GM21390 (cell line): ENCODE results near the gene ADAM11.
"Not testable (repeated sequence)": the region's sequence is repeated elsewhere in the genome, so short reads cannot be mapped to it uniquely, and the experiment has no call there.

Experiments used
- ATAC-seq: cut with Tn5 transposase; IDR thresholded peaks from one replicate; pipeline ENCODE4 v1.9.1; 2021; ENCODE audit not compliant: unreplicated experiment

ADAM11 gene

GRCh38 chr17:44758414-44759085 is at the start of gene ADAM11:
Gene ADAM11, plus strand, starts transcription at chr17:44758988. Its CDS starts 212 bp downstream, at chr17:44759200.
- ATAC-seq, result no peak

DNA sequence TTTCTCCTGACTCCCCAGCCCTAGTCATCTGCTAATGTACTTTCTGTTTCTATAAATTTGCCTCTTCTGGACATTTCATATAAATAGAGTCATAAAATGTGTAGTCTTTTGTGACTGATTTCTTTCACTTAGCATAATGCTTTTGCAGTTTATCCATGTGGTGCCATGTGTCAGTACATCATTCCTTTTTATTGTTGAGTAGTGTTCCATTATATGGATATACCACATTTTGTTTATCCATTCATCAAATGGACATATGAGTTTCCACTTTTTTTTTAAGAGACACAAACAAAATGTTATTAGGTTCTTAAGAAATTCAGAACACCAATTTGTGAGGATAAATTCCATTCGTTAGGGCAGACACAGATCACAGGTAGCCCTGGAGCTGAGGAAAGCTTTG is 39.3 kb upstream of the ADAM11 start:
- ATAC-seq, result no peak

DNA sequence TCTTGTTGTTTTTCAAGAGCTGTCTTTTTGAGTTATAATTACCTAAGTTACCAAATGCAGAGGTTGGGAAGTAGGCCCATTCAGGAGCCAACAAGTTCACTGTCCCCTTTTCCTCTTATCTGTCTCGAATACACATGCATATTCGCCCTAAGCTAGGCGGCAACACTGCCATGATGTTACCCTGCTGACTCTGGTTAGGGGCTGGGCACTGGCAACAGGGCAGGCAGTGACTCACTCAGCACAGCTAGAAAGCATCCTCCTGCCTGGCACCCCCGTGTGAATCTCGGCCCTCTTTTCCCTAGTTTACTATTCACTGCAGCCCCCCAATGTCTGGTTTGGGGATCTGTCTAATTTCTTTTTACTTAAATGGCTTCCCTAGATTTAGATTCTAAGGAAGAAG is 36.5 kb upstream of the ADAM11 start:
- ATAC-seq, result no peak

- not testable (repeated sequence) for ATAC-seq
Observed at GRCh38 chr17:44726121-44726520, 32.7 kb upstream of the ADAM11 start.

- ATAC-seq, result no peak
Observed at GRCh38 chr17:44733753-44734152, 25.0 kb upstream of the ADAM11 start.

DNA sequence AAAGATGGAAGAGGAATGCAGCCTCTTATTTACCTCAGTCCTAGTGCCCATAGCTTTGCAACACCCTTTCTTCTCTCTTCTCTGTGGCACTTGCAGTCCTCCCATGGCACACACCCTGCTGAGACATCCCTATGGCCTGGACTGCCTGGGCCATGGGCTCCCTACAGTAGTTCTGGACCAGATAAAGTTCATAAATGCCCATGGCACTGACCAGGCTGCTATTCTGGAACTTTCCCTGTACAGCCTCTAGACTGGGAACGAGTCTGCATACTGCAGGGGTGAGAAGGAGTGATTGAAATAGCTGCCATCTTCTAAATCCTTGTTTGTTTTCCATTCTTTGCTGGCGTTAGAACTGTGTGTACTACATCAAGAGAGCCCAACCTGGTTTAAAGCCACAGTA is 24.5 kb upstream of the ADAM11 start:
- ATAC-seq, result no peak

DNA sequence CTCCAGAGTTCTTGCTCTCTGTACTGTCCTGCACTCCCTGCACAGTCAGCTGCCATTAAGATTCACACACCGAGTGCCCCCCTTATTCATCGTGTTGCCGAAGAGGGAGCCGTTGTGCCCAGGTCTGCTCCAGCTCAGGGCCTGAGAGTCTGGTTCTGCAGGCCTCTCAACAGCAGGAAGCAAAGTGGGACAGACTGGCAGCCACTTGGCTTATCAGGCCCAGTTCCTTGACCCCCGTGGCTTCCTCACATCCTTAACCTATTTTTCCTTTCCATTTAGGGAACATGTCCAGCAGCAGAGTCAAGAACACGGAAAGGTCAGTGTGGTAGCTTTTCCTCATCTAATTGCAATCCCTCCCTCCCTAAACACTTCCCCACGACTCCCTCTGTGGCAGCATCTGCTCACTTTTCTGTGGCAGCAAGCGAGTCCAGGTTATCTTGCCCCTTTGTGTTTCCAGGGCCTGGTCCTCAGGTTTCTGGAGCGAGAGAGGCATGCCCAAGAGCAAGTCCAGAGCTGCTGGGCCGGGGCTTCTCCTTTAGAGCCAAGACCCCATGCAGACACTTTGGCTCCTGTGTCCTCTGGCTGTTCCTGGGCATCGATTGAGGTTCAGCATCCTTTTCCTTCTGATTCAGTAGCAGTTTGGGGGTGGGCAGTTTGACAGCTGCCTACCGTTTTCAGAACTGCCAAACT is 22.1 kb upstream of the ADAM11 start:
- no peak for ATAC-seq

GRCh38 chr17:44738214-44738906 is 20.4 kb upstream of the ADAM11 start:
- no peak for ATAC-seq

- no peak for ATAC-seq
Observed at GRCh38 chr17:44741316-44741715, 17.5 kb upstream of the ADAM11 start.

DNA sequence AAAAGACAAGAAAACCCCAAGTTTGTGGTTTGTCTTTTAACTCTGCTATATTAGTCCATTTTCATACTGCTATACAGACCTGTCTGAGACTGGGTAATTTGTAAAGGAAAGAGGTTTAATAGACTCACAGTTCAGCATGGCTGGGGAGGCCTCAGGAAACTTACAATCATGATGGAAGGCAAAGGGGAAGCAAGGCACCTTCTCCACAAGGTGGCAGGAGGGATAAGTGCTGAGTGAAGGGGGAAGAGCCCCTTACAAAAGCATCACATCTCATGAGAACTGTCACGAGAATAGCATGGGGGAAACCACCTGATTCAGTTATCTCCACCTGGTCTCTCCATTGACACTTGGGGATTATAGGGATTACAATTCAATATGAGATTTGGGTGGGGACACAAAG is 13.5 kb upstream of the ADAM11 start:
- ATAC-seq, result no peak

DNA sequence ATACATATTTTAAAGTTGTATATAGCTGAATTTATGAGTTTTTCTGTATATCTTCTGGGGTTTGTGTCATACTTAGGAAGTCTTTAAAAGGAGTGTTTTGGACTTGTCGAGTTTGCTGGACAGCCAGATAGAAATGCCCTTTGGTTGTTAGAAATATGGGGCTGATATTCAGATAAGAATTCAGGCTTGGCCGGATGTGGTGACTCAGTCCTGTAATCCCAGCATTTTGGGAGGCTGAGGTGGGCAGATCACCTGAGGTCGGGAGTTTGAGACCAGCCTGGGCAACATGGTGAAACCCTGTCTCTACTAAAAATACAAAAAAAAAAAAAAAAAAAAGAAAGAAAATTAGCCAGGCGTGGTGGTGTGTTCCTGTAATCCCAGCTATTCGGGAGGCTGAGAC is 13.1 kb upstream of the ADAM11 start:
- not testable (repeated sequence) for ATAC-seq

DNA sequence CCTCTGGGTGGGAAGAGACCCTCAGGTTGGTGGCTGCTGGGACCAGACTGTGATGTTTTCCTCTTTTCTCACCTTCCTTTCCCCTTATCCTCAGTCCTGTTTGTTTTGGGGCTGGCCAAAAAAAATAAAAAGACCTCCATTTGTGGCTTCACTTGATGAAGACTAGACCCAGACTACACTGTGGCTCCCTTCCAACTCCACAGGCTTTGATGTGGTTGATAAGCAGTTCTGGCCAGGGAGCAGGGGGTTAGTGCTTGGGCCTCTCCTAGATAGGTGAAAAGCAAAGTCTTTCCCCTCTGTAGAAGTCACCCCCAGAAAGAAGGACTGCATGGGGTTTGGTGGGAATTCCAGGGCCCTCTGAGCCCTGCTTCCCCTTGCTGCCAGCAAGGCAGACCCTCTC is 11.2 kb upstream of the ADAM11 start:
- ATAC-seq, result no peak

GRCh38 chr17:44749076-44749979 is 9.5 kb upstream of the ADAM11 start:
- ATAC-seq, result no peak

- no peak for ATAC-seq
Observed at GRCh38 chr17:44749980-44750318, 8.8 kb upstream of the ADAM11 start.

- ATAC-seq, result no peak
Observed at GRCh38 chr17:44751331-44751730, 7.5 kb upstream of the ADAM11 start.

GRCh38 chr17:44751806-44752205 is 7.0 kb upstream of the ADAM11 start:
- no peak for ATAC-seq

- ATAC-seq, result no peak
Observed at GRCh38 chr17:44752953-44753861, 5.6 kb upstream of the ADAM11 start.

DNA sequence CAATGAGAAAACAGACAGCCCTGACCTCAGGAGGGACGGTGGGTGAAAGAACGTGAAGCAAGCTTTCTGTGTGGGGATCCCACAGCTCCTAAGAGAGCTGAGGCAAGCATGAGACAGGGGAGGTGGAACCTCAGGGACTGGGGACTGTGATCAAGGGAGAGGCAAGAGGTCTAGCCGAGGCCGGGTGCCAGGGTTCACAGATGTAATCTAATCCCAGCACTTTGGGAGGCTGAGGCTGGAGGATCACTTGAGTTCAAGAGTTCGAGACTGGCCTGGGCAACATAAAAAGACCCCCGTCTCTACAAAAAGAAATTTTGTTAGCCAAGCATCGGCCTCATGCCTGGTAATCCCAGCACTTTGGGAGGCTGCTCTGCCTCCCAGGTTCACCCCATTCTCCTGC is 4.5 kb upstream of the ADAM11 start:
- no peak for ATAC-seq

GRCh38 chr17:44755180-44755579 is 3.6 kb upstream of the ADAM11 start:
- not testable (repeated sequence) for ATAC-seq
